Suprapubic skin (tissue), 4 donors: ENCODE measurements around the gene EZR.

Experiments used
- CTCF ChIP-seq, 2 donors: fragments of 200-600 bp in 1 of 2; fragments of 450-650 bp in 1 of 2; sonication (generic) in 1 of 2; IDR thresholded peaks; one replicate each; pipeline ENCODE4 v1.5.1; 2016 to 2019; ENCODE audit warnings: antibody characterized with exemption in 2 of 2, mild to moderate bottlenecking in 1 of 2, moderate library complexity in 1 of 2
- EP300 ChIP-seq: sonication (generic); formaldehyde crosslinking; IDR thresholded peaks from one replicate; pipeline ENCODE4 v1.6.1; 2017; ENCODE audit warnings: antibody characterized with exemption
- POLR2A ChIP-seq, 2 donors: fragments of 450-650 bp; IDR thresholded peaks; one replicate each; pipeline ENCODE4 v1.6.1; 2017; ENCODE audit warnings: antibody characterized with exemption in 2 of 2, mild to moderate bottlenecking in 2 of 2, moderate library complexity in 2 of 2
- POLR2AphosphoS5 ChIP-seq, 3 donors: sonication (generic); formaldehyde crosslinking; IDR thresholded peaks; one replicate each; pipeline ENCODE4 v1.6.1; 2017; ENCODE audit warnings: antibody characterized with exemption in 3 of 3

GRCh38 chr6:158830736-158831135 is 11.6 kb upstream of the EZR start:
- TF ChIP-seq POLR2A (IDR thresholded peaks at IDR 0.05) = no peak
- TF ChIP-seq CTCF (IDR thresholded peaks at IDR 0.05) = no peak
- no peak for TF ChIP-seq EP300
- no peak for TF ChIP-seq POLR2AphosphoS5 (IDR thresholded peaks at IDR 0.05)
